Measurements from ENCODE around the gene STX8.

STX8 gene

DNA sequence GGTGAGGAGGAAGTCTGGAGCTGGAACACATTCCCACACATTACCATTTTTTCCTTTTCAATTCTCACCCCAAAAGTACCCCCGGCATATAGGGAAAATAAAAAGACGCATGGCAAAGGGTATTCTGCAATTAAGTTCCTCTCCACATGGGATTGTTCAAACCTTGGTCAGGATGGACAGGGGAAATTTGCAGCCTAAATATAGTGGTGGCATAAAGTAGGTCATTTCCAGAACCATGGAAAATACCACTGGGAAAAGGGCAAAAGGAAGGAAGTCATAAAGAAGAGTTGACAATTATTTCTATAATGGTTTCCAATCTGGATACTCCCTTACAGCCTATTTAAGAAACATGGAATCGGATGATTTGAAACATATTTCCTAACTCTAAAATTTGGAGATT, 135.8 kb downstream of the STX8 start:
- no peak for DNase-seq (ENCODE audit: low spot score)

- DNase-seq (ENCODE audit: low spot score), result no peak
Measured at GRCh38 chr17:9436630-9437029, 139.0 kb downstream of the STX8 start.

DNA sequence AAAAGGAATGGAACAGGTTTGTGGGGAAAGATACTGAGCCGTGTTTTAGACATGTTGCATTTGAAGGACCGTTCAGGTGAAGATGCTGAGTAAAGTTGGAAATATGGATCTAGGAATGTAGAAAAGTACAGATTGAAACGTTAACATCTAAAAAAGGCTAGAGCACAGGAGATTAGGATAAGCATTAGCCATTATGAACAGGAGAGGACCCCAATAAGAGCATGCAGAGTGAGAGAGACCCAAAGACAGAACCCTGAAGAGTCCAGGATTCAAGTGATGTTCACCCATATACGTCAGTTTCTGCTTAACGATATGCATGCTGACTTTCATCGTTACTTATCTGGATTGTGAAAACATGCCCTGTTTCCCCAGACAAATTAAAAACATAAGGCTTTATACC, 140.5 kb downstream of the STX8 start:
- no peak for DNase-seq (ENCODE audit: low spot score)

GRCh38 chr17:9434642-9435057, 141.0 kb downstream of the STX8 start:
- DNase-seq (ENCODE audit: low spot score), result no peak

GRCh38 chr17:9432934-9433421, 142.6 kb downstream of the STX8 start:
- no peak for DNase-seq (ENCODE audit: low spot score)

GRCh38 chr17:9432134-9432885, 143.3 kb downstream of the STX8 start:
- no peak for DNase-seq (ENCODE audit: low spot score)

GRCh38 chr17:9431620-9432019, 144.0 kb downstream of the STX8 start:
- no peak for DNase-seq (ENCODE audit: low spot score)

DNA sequence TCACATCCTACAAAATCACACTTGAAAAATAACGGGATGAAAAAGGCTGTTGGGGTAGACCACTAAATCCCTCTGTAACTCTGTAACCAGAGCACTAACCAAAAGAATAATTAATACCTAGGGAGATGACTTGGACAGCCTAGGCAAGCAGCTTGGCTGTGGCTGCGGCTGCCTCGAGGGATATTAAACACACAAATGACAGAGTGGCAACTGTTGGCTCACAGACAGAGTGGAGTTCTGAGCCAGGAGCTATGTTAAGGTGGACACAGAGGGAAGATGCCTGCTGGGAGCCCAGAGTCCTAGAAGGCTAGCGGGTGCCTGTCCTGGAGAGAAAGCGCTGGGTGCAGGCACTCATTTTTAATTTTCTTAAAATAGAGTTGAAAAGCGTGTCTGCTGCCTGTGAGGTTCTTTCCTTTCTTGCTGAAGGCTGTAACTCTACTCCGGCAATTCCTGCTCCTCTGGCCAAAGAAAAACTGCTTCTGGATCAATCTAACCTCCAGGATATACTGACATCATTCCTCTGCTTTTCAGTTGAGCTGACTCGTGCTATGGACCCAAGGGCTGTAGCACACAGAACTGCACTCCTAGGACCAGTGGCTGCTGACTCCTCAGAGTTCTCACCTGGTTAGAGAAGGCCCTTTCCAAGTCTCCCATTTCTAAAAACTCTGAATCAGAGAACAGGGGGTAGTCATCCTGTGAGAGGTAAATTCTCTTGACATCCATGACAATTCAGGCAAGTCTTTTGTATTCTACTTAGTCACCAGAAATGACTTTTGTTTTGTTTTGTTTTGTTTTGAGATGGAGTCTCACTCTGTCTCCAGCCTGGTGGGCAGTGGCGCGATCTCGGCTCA, 147.9 kb downstream of the STX8 start:
- DNase-seq (ENCODE audit: low spot score), result no peak

DNA sequence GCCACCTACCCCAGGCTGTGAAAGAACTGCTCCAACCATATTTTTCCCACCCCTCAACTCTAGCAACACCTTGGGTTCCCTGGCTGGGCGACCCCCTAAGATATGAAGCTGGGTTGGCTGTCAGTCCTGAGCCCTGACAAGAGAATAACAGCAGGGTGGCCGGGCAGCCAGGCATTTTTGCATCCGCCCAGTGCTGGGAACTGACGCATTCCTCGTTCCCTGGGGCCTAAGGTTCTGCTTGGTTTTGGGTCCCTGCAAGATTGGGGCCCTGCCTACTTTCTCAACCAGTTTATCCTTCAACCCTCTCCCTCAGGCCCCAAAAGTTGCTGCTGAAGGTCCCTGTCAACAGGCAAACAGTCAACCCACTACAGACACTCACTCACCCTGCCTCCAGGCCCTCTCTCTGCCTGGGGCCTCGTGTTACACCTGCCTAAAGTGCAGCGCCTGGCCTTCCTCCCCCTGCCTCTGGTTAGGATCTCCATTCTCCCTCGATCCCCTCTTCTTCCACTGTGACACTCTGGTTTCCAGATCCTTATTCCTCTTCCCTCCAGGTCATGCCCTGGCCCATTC, 151.5 kb downstream of the STX8 start:
- DNase-seq (ENCODE audit: low spot score), result no peak

- DNase-seq (ENCODE audit: low spot score), result no peak
Measured at GRCh38 chr17:9421525-9421924, 154.1 kb downstream of the STX8 start.

GRCh38 chr17:9419932-9420453, 155.6 kb downstream of the STX8 start:
- DNase-seq (ENCODE audit: low spot score), result no peak

DNA sequence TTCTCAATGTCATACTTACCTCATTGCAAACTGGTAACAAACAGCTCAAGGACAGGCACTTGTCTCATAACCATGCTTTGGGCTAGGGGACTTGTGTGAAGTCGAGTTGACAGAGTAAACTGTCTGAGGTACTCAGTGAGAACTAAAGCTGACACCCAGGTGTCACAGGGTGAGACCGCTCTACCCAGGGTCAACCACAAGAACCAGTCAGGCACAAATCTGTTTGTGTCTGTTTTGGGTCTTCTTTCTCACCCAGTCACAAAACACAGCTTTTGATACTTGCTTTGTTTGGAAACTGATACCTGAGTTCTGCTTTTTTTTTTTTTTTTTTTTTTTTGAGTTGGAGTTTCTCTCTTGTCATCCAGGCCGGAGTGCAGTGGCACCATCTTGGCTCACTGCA, 161.1 kb downstream of the STX8 start:
- DNase-seq (ENCODE audit: low spot score), result no peak

DNA sequence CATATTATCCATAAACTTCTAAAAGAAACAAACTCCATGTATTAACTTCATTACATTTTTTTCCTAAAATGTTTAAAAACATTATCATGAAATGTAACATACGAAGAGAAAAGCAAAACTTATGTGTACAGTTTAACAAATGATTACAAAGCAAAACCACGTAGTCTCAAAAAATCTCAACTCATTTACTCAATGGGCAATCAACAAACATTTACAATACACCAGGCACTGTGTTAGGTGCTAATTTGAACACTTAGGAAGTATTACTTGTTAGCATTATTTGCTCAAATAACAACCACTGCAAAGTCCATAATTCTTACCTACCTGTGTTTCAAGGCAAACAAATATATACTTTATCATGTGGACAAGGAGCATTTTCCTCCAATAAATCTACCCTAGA, 164.9 kb downstream of the STX8 start:
- DNase-seq (ENCODE audit: low spot score), result no peak

DNA sequence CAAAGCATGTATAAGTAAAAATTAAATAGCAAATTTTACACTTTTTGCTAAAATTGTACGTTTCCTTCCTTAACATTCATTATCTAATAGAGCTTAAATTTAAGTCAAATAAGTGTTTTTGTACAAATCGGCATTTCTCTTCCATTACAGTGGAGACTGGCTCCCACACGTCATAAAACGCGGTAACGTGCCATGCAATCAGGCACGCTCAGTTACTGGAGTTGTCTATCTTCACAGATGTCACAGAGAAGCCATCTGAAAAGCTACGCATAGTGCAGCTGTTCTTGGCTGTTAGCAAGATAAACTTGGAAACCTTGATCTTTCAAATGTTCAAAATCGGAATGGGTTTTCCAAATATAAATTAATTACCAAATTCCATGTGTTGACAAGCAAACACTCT, 165.3 kb downstream of the STX8 start:
- no peak for DNase-seq (ENCODE audit: low spot score)

- DNase-seq (ENCODE audit: low spot score), result no peak
Measured at GRCh38 chr17:9409878-9410277, 165.7 kb downstream of the STX8 start.

DNA sequence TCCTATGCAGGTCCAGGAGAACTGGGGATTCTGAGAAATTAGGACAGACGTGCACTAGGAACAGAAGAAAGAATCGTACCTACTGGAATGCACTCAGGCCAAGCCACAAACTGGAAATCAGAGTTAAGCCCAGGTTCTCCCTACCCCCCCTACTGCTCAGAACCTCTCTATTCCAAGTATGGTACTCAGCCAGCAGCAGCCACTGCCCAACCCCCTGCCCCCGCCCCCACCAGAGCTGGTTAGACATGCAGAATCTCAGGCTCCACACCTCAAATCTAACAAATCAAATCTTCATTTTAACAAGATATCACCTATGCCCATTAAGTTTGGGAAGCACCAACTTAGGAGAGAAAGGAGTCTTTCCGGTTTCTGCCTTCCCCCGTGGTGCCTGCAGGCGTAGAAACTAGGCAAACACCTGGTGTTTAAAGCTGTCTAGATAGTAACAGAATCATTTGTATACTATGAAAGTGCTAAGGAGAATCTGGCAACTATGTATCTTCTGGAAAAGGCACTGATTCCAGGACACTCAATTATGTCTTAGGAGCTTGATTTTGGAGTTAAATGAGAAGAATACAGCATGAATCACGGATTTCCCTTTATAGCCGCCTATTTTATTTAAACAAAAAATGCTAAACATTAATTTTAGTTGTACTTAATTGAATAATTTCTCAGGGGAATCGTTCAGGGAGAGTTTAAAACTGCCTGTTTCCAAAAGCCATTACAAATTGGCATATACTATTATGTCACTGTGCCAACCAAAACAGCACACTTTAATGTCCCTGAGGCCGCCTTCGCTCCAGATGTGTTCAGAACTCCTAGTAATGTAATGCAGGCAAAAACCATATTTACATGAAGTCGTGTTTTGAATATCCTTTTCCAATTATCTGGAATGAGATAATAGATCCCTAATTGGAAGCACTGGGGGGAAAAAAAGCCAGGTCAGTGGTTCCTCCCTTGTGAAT, 166.5 kb downstream of the STX8 start:
- no peak for DNase-seq (ENCODE audit: low spot score)

DNA sequence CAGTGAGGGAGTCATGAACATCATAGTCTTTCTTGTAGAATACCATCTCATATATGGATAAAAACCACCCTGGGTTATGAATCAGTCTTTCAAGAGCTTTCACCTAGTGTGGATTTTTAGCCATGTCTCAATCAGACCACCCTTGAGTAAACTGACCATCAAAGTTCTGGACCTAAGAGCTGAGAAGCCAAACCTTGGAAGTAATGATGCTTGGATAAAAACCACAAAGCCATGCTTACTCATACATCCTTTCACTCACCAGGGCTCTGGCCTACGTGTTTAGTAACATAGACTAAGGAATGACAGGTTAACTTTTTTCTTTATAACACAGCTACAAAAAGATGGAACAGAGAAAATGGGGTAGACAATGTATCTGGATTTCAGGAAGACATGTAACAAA, 167.2 kb downstream of the STX8 start:
- DNase-seq (ENCODE audit: low spot score), result no peak

GRCh38 chr17:9406046-9406606, 169.5 kb downstream of the STX8 start:
- DNase-seq (ENCODE audit: low spot score), result no peak

GRCh38 chr17:9403257-9403656, 172.4 kb downstream of the STX8 start:
- no peak for DNase-seq (ENCODE audit: low spot score)

DNA sequence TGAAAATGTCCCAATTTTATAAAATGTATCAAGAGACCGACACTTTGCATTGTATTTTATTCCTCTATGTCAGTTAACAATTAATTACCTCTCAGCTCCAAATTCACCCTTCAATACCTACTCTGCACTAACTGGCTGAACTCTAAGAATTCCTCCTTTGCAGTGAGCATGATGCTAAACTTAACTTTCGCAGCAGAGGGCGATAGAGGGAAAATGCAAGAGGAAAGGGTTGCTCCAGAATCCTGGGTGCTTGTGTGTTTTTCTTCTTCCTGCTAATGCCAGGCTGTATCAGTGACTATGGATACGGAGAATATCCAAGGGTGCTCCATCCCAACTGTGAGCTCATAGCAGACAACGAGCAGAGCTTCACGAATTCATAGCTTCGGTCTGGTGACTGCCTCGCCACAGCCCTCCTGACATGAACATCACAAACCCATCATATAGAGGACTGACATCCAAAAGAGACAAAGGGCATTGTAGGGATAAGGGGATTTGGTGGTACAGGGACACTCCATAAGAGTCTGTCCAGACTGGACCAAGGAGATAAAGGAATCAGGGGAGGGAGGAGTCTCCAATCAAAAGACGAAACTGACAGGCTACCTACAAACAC, 172.9 kb downstream of the STX8 start:
- DNase-seq (ENCODE audit: low spot score), result no peak

GRCh38 chr17:9401434-9401833, 174.2 kb downstream of the STX8 start:
- no peak for DNase-seq (ENCODE audit: low spot score)

Data from globus pallidus (tissue), 1 donor.